ENCODE data around the gene DIP2A.

The DIP2A gene

DNA sequence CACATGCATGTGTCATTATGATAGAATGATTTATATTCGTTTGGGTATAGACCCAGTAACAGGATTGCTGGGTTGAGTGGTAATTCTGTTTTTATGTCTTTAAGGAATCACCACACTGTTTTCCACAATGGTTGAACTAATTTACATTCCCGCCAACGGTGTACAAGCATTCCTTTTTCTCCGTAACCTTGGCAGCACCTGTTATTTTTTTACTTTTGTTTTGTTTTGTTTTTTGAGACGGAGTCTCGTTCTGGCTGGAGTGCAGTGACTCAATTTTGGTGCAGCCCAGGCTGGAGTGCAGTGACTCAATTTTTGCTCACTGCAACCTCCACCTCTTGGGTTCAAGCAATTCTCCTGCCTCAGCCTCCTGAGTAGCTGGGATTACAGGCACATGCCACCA, 154.7 kb downstream of the DIP2A start:
- no peak overlapping the region for H3K4me3 ChIP-seq (replicated peaks; ENCODE audit: low read depth, low read length)
- DNase-seq (ENCODE audit: low read depth) = no peak
- TF ChIP-seq, protein P1, sequence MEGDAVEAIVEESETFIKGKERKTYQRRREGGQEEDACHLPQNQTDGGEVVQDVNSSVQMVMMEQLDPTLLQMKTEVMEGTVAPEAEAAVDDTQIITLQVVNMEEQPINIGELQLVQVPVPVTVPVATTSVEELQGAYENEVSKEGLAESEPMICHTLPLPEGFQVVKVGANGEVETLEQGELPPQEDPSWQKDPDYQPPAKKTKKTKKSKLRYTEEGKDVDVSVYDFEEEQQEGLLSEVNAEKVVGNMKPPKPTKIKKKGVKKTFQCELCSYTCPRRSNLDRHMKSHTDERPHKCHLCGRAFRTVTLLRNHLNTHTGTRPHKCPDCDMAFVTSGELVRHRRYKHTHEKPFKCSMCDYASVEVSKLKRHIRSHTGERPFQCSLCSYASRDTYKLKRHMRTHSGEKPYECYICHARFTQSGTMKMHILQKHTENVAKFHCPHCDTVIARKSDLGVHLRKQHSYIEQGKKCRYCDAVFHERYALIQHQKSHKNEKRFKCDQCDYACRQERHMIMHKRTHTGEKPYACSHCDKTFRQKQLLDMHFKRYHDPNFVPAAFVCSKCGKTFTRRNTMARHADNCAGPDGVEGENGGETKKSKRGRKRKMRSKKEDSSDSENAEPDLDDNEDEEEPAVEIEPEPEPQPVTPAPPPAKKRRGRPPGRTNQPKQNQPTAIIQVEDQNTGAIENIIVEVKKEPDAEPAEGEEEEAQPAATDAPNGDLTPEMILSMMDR (IDR thresholded peaks at IDR 0.05; ENCODE audit: low read length, missing control alignments) = no peak

GRCh38 chr21:46616050-46616449, 157.4 kb downstream of the DIP2A start:
- TF ChIP-seq, protein P1 (IDR thresholded peaks at IDR 0.05; ENCODE audit: low read length, missing control alignments) = no peak
- H3K4me3 ChIP-seq (replicated peaks; ENCODE audit: low read depth, low read length) = no peak overlapping the region
- DNase-seq (ENCODE audit: low read depth) = no peak

- DNase-seq (ENCODE audit: low read depth) = no peak
- no peak overlapping the region for H3K4me3 ChIP-seq (replicated peaks; ENCODE audit: low read depth, low read length)
- TF ChIP-seq, protein P1 (IDR thresholded peaks at IDR 0.05; ENCODE audit: low read length, missing control alignments) = no peak
These were observed 158.0 kb downstream of the DIP2A start for GRCh38 chr21:46616656-46617055.

- DNase-seq (ENCODE audit: low read depth) = peak; percentile 20
These were observed 158.8 kb downstream of the DIP2A start for GRCh38 chr21:46617267-46618051.

GRCh38 chr21:46618738-46619379, 160.2 kb downstream of the DIP2A start:
- TF ChIP-seq, protein P1 (IDR thresholded peaks at IDR 0.05; ENCODE audit: low read length, missing control alignments) = no peak
- H3K4me3 ChIP-seq (replicated peaks; ENCODE audit: low read depth, low read length) = no peak overlapping the region
- DNase-seq (ENCODE audit: low read depth) = no peak

More at GRCh38 chr21:46617267-46618051, 158.8 kb downstream of the DIP2A start:
- TF ChIP-seq, protein P1 (IDR thresholded peaks at IDR 0.05; ENCODE audit: low read length, missing control alignments) = no peak
- no peak overlapping the region for H3K4me3 ChIP-seq (replicated peaks; ENCODE audit: low read depth, low read length)

Data from fibroblast of pulmonary artery (primary cell).